HG02798 (cell line): Measurements from ENCODE around the gene CCNG1.
"Not testable (repeated sequence)": the region's sequence is repeated elsewhere in the genome, so short reads cannot be mapped to it uniquely, and the experiment has no call there.

ENCODE experiments used
- ATAC-seq: cut with Tn5 transposase; IDR thresholded peaks from one replicate; pipeline ENCODE4 v1.9.1; 2021; ENCODE audit warnings: mild to moderate bottlenecking; ENCODE audit not compliant: unreplicated experiment, poor library complexity

The CCNG1 gene

GRCh38 chr5:163437309-163438182 lies at the start of gene CCNG1:
TSS of gene CCNG1 (plus strand) at chr5:163437595. CDS start at chr5:163439257, 1,662 bp downstream.
- ATAC-seq: peak; percentile 98

- ATAC-seq: no peak
Measured at GRCh38 chr5:163395792-163396191, 41.6 kb upstream of the CCNG1 start.

- not testable (repeated sequence) for ATAC-seq
Measured at GRCh38 chr5:163396818-163397340, 40.5 kb upstream of the CCNG1 start.

- no peak for ATAC-seq
Measured at GRCh38 chr5:163397354-163397753, 40.0 kb upstream of the CCNG1 start.

GRCh38 chr5:163399923-163400322 lies 37.5 kb upstream of the CCNG1 start:
- ATAC-seq: no peak

GRCh38 chr5:163401271-163401670 lies 36.1 kb upstream of the CCNG1 start:
- no peak for ATAC-seq

- no peak for ATAC-seq
Measured at GRCh38 chr5:163402007-163402406, 35.4 kb upstream of the CCNG1 start.

GRCh38 chr5:163404364-163405173 lies 32.8 kb upstream of the CCNG1 start:
- no peak for ATAC-seq

- peak; percentile 91 for ATAC-seq
Measured at GRCh38 chr5:163407034-163407655, 30.2 kb upstream of the CCNG1 start.

GRCh38 chr5:163408311-163408923 lies 29.0 kb upstream of the CCNG1 start:
- ATAC-seq: peak; percentile 70

GRCh38 chr5:163409384-163409783 lies 28.0 kb upstream of the CCNG1 start:
- no peak for ATAC-seq

- no peak for ATAC-seq
Measured at GRCh38 chr5:163410505-163410904, 26.9 kb upstream of the CCNG1 start.

- ATAC-seq: not testable (repeated sequence)
Measured at GRCh38 chr5:163415673-163416072, 21.7 kb upstream of the CCNG1 start.

- no peak for ATAC-seq
Measured at GRCh38 chr5:163424836-163425235, 12.6 kb upstream of the CCNG1 start.

- not testable (repeated sequence) for ATAC-seq
Measured at GRCh38 chr5:163426128-163426527, 11.3 kb upstream of the CCNG1 start.

- no peak for ATAC-seq
Measured at GRCh38 chr5:163432544-163432943, 4.9 kb upstream of the CCNG1 start.

- ATAC-seq: no peak
Measured at GRCh38 chr5:163433271-163433670, 4.1 kb upstream of the CCNG1 start.

GRCh38 chr5:163434401-163434866 lies 3.0 kb upstream of the CCNG1 start:
- no peak for ATAC-seq

GRCh38 chr5:163436515-163436914 lies 880 bp upstream of the CCNG1 start:
- no peak for ATAC-seq

- no peak for ATAC-seq
Measured at GRCh38 chr5:163437011-163437308, 435 bp upstream of the CCNG1 start.
